ENCODE measurements around the gene PET117.
"Not testable (repeated sequence)": the region's sequence is repeated elsewhere in the genome, so short reads cannot be mapped to it uniquely, and the experiment has no call there.

Gene PET117

DNA sequence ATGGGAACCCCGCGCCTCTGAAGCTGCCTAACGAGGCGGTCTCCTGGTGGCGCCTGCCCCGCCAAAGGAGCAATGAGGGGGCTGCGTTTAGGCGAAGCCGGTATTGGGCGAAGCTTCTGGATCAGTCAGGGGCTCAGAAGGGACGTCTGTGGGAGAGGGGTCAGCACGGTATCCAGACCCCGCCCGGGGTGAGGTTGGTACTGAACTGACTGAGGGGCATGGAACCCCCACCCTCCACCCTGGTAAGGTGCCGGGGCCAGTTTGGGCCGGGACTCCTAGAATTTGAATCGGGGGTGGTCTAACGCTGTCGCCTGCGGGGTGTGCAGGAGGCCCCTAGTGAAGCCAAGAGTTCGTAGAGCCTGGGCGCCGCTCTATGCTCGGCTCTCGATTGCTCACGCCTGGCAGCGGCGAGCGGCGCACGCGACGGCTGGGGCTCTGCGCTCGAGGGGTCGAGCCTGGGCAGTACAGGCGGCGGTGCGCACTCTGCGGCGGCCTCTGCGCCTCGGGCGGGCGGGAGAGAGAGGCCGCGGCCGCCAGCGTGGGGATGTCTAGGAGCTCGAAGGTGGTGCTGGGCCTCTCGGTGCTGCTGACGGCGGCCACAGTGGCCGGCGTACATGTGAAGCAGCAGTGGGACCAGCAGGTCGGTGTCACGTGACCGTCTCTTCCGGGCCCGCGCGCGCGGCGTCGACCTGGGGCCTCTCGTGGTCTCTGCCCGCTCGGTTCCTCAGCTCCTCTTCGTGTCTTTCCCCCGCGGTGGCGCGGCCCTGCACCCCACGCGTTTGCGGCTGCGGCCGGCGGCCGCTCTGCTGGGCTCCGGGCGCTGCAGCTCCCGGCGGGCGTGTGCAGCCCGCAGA is at the start of gene PET117, which contains the start of gene KAT14:
Gene PET117, plus strand, starts transcription at position 452 of the 854 bp plus-strand sequence. Its CDS starts 93 bp downstream, at position 545.
Gene KAT14, plus strand, starts transcription at position 452 of the 854 bp plus-strand sequence. CDS start 4,798 bp downstream, outside the sequence.
- Histone ChIP-seq H3K9me3 (ENCODE audit: control insufficient read depth, insufficient read depth, low read length) (no peaks in the 10 kb centered on the region), H3K27ac (ENCODE audit: low read depth, low read length) (peak within 1 kb of the TSS; percentile 56), H3K36me3 (ENCODE audit: control insufficient read depth, low read length) (peaks cover 24% of the 10 kb centered on the region), H3K4me3 (ENCODE audit: low read length) (peak within 1 kb of the TSS; percentile 82), H3K4me1 (ENCODE audit: control insufficient read depth, low read length) (peaks cover 24% of the 10 kb centered on the region), H3F3A (ENCODE audit: control insufficient read depth, insufficient read depth) (peaks cover 4% of the 10 kb centered on the region; the same call in 1 of the 2 replicates), H3K27me3 (ENCODE audit: control insufficient read depth, low read length) (no peaks in the 10 kb centered on the region), H3K9me2 (replicated peaks; ENCODE audit: control insufficient read depth, low read length) (no peaks in the 10 kb centered on the region), H3K4me2 (ENCODE audit: low read length) (peak within 1 kb of the TSS; percentile 91), H3K79me2 (ENCODE audit: control insufficient read depth, low read length) (peaks cover 49% of the 10 kb centered on the region), H4K20me1 (ENCODE audit: control insufficient read depth, insufficient read depth, low read depth, low read length) (no peaks in the 10 kb centered on the region)
- no peak for TF ChIP-seq CTCF (IDR thresholded peaks at IDR 0.05; ENCODE audit: low read depth, low read length, poor library complexity, severe bottlenecking)
- TF ChIP-seq EZH2phosphoT487 (IDR thresholded peaks at IDR 0.05; ENCODE audit: borderline replicate concordance, low read length) = no peak

- H3K9me2 ChIP-seq (replicated peaks; ENCODE audit: control insufficient read depth, low read length); H3K4me3 ChIP-seq (ENCODE audit: low read length); H3K27me3 ChIP-seq (ENCODE audit: control insufficient read depth, low read length); H3K36me3 ChIP-seq (ENCODE audit: control insufficient read depth, low read length); H3F3A ChIP-seq (ENCODE audit: control insufficient read depth, insufficient read depth); H3K4me1 ChIP-seq (ENCODE audit: control insufficient read depth, low read length); H3K4me2 ChIP-seq (ENCODE audit: low read length); H3K27ac ChIP-seq (ENCODE audit: low read depth, low read length); H4K20me1 ChIP-seq (ENCODE audit: control insufficient read depth, insufficient read depth, low read depth, low read length); H3K9me3 ChIP-seq (ENCODE audit: control insufficient read depth, insufficient read depth, low read length); H3K79me2 ChIP-seq (ENCODE audit: control insufficient read depth, low read length): not testable (repeated sequence)
Measured at GRCh38 chr20:18088298-18088697, 49.4 kb upstream of the PET117 start.

GRCh38 chr20:18088841-18089240 is 48.8 kb upstream of the PET117 start:
- not testable (repeated sequence) for H3K79me2 ChIP-seq (ENCODE audit: control insufficient read depth, low read length); H3K36me3 ChIP-seq (ENCODE audit: control insufficient read depth, low read length); H3K4me1 ChIP-seq (ENCODE audit: control insufficient read depth, low read length); H3K9me2 ChIP-seq (replicated peaks; ENCODE audit: control insufficient read depth, low read length); H3K27me3 ChIP-seq (ENCODE audit: control insufficient read depth, low read length); H3K4me2 ChIP-seq (ENCODE audit: low read length); H4K20me1 ChIP-seq (ENCODE audit: control insufficient read depth, insufficient read depth, low read depth, low read length); H3K9me3 ChIP-seq (ENCODE audit: control insufficient read depth, insufficient read depth, low read length); H3K27ac ChIP-seq (ENCODE audit: low read depth, low read length); H3K4me3 ChIP-seq (ENCODE audit: low read length); H3F3A ChIP-seq (ENCODE audit: control insufficient read depth, insufficient read depth)

- no peaks in the 10 kb centered on the region for H3K9me3 ChIP-seq (ENCODE audit: control insufficient read depth, insufficient read depth, low read length)
Measured at GRCh38 chr20:18090044-18090443, 47.6 kb upstream of the PET117 start.

More at GRCh38 chr20:18090044-18090443, 47.6 kb upstream of the PET117 start:
- Histone ChIP-seq H4K20me1 (ENCODE audit: control insufficient read depth, insufficient read depth, low read depth, low read length) (no peaks in the 10 kb centered on the region), H3K27me3 (ENCODE audit: control insufficient read depth, low read length) (no peaks in the 10 kb centered on the region), H3K36me3 (ENCODE audit: control insufficient read depth, low read length) (no peaks in the 10 kb centered on the region), H3K79me2 (ENCODE audit: control insufficient read depth, low read length) (no peaks in the 10 kb centered on the region), H3F3A (ENCODE audit: control insufficient read depth, insufficient read depth) (no peaks in the 10 kb centered on the region), H3K9me2 (replicated peaks; ENCODE audit: control insufficient read depth, low read length) (no peaks in the 10 kb centered on the region), H3K27ac (ENCODE audit: low read depth, low read length) (no peak overlapping the region), H3K4me3 (ENCODE audit: low read length) (no peak overlapping the region), H3K4me2 (ENCODE audit: low read length) (no peak overlapping the region), H3K4me1 (ENCODE audit: control insufficient read depth, low read length) (no peaks in the 10 kb centered on the region)
- no peak for TF ChIP-seq CTCF (IDR thresholded peaks at IDR 0.05; ENCODE audit: low read depth, low read length, poor library complexity, severe bottlenecking)
- TF ChIP-seq EZH2phosphoT487 (IDR thresholded peaks at IDR 0.05; ENCODE audit: borderline replicate concordance, low read length) = no peak
